Suprapubic skin (tissue), 3 donors: ENCODE data around the gene CALML5.

ENCODE experiments used
- CTCF ChIP-seq, 2 donors: fragments of 200-600 bp in 1 of 2; fragments of 450-650 bp in 1 of 2; sonication (generic) in 1 of 2; IDR thresholded peaks; one replicate each; pipeline ENCODE4 v1.5.1; 2016 to 2019; ENCODE audit warnings: antibody characterized with exemption in 2 of 2, mild to moderate bottlenecking in 1 of 2, moderate library complexity in 1 of 2
- EP300 ChIP-seq: sonication (generic); formaldehyde crosslinking; IDR thresholded peaks from one replicate; pipeline ENCODE4 v1.6.1; 2017; ENCODE audit warnings: antibody characterized with exemption

GRCh38 chr10:5480162-5480941 is 19.0 kb downstream of the CALML5 start:
- no peak for TF ChIP-seq CTCF (IDR thresholded peaks at IDR 0.05)
- TF ChIP-seq EP300: no peak
